HL-60 (cell line): ENCODE data around the gene NRIP1.

Source experiments
- DNase-seq, 2 experiments: peaks; one replicate each; pipeline ENCODE4 v3.0.0-alpha.2; 2010 to 2020; ENCODE audit warnings: low read depth in 1 of 2, low spot score in 1 of 2
- H3K27ac ChIP-seq: fragments of 250-450 bp; sonication (Bioruptor Pico); replicated peaks from 2 replicates; pipeline ENCODE4 v1.5.1; 2020; ENCODE audit warnings: mild to moderate bottlenecking, moderate library complexity
- H3K27me3 ChIP-seq: fragments of 250-450 bp; sonication (Bioruptor Pico); 2 replicates; pipeline ENCODE4 v1.5.1; 2021; ENCODE audit warnings: mild to moderate bottlenecking, moderate library complexity; ENCODE audit not compliant: insufficient read depth, poor library complexity, severe bottlenecking
- H3K4me3 ChIP-seq: replicated peaks from 2 replicates; pipeline ENCODE4 v1.5.1; 2011; ENCODE audit warnings: mild to moderate bottlenecking, control low read depth, low read length; ENCODE audit not compliant: insufficient read depth
- CTCF ChIP-seq: IDR thresholded peaks from one replicate; pipeline ENCODE4 v1.5.1; 2011; ENCODE audit warnings: low read length, control low read depth, inconsistent platforms; ENCODE audit not compliant: insufficient read depth
- GABPA ChIP-seq: IDR thresholded peaks from 2 replicates; pipeline ENCODE4 v1.6.1; 2012; ENCODE audit warnings: low read depth
- POLR2AphosphoS5 ChIP-seq: IDR thresholded peaks from 2 replicates; pipeline ENCODE4 v1.6.1; 2012; ENCODE audit warnings: low read depth
- REST ChIP-seq: IDR thresholded peaks from 2 replicates; pipeline ENCODE4 v1.6.1; 2012; ENCODE audit warnings: low read depth; ENCODE audit not compliant: insufficient replicate concordance
- SPI1 ChIP-seq: IDR thresholded peaks from 2 replicates; pipeline ENCODE4 v1.6.1; 2012; ENCODE audit warnings: low read depth, mild to moderate bottlenecking, borderline replicate concordance

The NRIP1 gene

GRCh38 chr21:15053500-15053899, 11.3 kb downstream of the NRIP1 start:
- no peaks in the 10 kb centered on the region for H3K27me3 ChIP-seq
- TF ChIP-seq POLR2AphosphoS5 (no peak), REST (no peak), SPI1 (no peak), GABPA (no peak), CTCF (no peak)
- no peak overlapping the region for H3K4me3 ChIP-seq
- no peak overlapping the region for H3K27ac ChIP-seq
- DNase-seq: no peak

- H3K27ac ChIP-seq: no peak overlapping the region
- H3K4me3 ChIP-seq: no peak overlapping the region
Observed at GRCh38 chr21:15052459-15052763, 12.4 kb downstream of the NRIP1 start.

More at GRCh38 chr21:15052459-15052763, 12.4 kb downstream of the NRIP1 start:
- TF ChIP-seq POLR2AphosphoS5: no peak
- no peak for TF ChIP-seq SPI1
- no peak for TF ChIP-seq GABPA
- TF ChIP-seq CTCF: no peak
- TF ChIP-seq REST: no peak
- DNase-seq: no peak
- H3K27me3 ChIP-seq: no peaks in the 10 kb centered on the region
